ENCODE results near the gene DPP8. TPM values are rescaled to one million over a fixed set of nuclear protein-coding genes. Genes with fewer than 3 reads are reported as not detected.

Gene DPP8
- total RNA-seq, 6 donors from 2014 or later, result 24.3 to 32.4 (median 30.1) TPM

- Histone ChIP-seq H3K9me3 (no peaks in the 10 kb centered on the region), H3K36me3 (no peaks in the 10 kb centered on the region), H3K4me1 (peaks cover 13 to 23% (median 19%) of the 10 kb centered on the region in 4 donors), H3K27ac (no peak overlapping the region), H3K27me3 (no peaks in the 10 kb centered on the region), H3K4me3 (no peak overlapping the region)
- no peak for TF ChIP-seq CTCF (IDR thresholded peaks at IDR 0.05)
- TF ChIP-seq POLR2AphosphoS5 (IDR thresholded peaks at IDR 0.05), result no peak
- no peak for TF ChIP-seq POLR2A (IDR thresholded peaks at IDR 0.05)
- no peak for TF ChIP-seq EP300 (IDR thresholded peaks at IDR 0.05)
- 95% methylated on average over 20 of the region's 20 CpGs for WGBS, 2 donors
- peak in 1 of 2 donors; percentile 47 for DNase-seq
- no peak for ATAC-seq (ENCODE audit: low FRiP score in 2 of 2)
These were observed 11.1 kb upstream of the DPP8 start for GRCh38 chr15:65528461-65529060.

- ATAC-seq (ENCODE audit: low FRiP score in 2 of 2), result no peak
These were observed 8.1 kb upstream of the DPP8 start for GRCh38 chr15:65525622-65526021.

GRCh38 chr15:65524226-65524625, 6.7 kb upstream of the DPP8 start:
- DNase-seq (no peak), ATAC-seq (ENCODE audit: low FRiP score in 2 of 2) (no peak)
- Histone ChIP-seq H3K36me3 (no peaks in the 10 kb centered on the region), H3K4me1 (no peaks in the 10 kb centered on the region), H3K4me3 (no peak overlapping the region), H3K27me3 (no peaks in the 10 kb centered on the region), H3K9me3 (no peaks in the 10 kb centered on the region), H3K27ac (no peak overlapping the region)
- 67 to 80% methylated on average over 10 of the region's 10 CpGs for WGBS, 2 donors
- no peak for TF ChIP-seq POLR2A (IDR thresholded peaks at IDR 0.05)
- TF ChIP-seq EP300 (IDR thresholded peaks at IDR 0.05), result no peak
- TF ChIP-seq CTCF (IDR thresholded peaks at IDR 0.05), result no peak
- TF ChIP-seq POLR2AphosphoS5 (IDR thresholded peaks at IDR 0.05), result no peak

More at GRCh38 chr15:65525622-65526021, 8.1 kb upstream of the DPP8 start:
- 58 to 62% methylated on average over 1 of the region's 1 CpG for WGBS, 2 donors
- Histone ChIP-seq H3K27me3 (no peaks in the 10 kb centered on the region), H3K27ac (no peak overlapping the region), H3K9me3 (no peaks in the 10 kb centered on the region), H3K4me1 (peaks cover 0 to 7% (median 5%) of the 10 kb centered on the region in 4 donors), H3K4me3 (no peak overlapping the region), H3K36me3 (no peaks in the 10 kb centered on the region)
- no peak for TF ChIP-seq POLR2AphosphoS5 (IDR thresholded peaks at IDR 0.05)
- no peak for TF ChIP-seq CTCF (IDR thresholded peaks at IDR 0.05)
- TF ChIP-seq EP300 (IDR thresholded peaks at IDR 0.05), result no peak
- TF ChIP-seq POLR2A (IDR thresholded peaks at IDR 0.05), result no peak
- no peak for DNase-seq

- peaks cover 4 to 6% (median 5%) of the 10 kb centered on the region in 4 donors for H3K4me1 ChIP-seq
- H3K27ac ChIP-seq, result no peak overlapping the region
- TF ChIP-seq CTCF (IDR thresholded peaks at IDR 0.05) (no peak), POLR2A (IDR thresholded peaks at IDR 0.05) (no peak), EP300 (IDR thresholded peaks at IDR 0.05) (no peak), POLR2AphosphoS5 (IDR thresholded peaks at IDR 0.05) (no peak)
- no peaks in the 10 kb centered on the region for H3K9me3 ChIP-seq
- no peaks in the 10 kb centered on the region for H3K27me3 ChIP-seq
- H3K36me3 ChIP-seq, result no peaks in the 10 kb centered on the region
- ATAC-seq (ENCODE audit: low FRiP score in 2 of 2) (no peak), DNase-seq (no peak)
- 68 to 75% methylated on average over 7 of the region's 7 CpGs for WGBS, 2 donors
- H3K4me3 ChIP-seq, result no peak overlapping the region
These were observed 3.9 kb upstream of the DPP8 start for GRCh38 chr15:65521350-65521749.

All from upper lobe of left lung (tissue), 6 donors.